ENCODE measurements around the gene HPCAL1.

GRCh38 chr2:10329580-10329879, 26.8 kb downstream of the HPCAL1 start:
- TF ChIP-seq CTCF (IDR thresholded peaks at IDR 0.05) = no peak
- TF ChIP-seq POLR2A (IDR thresholded peaks at IDR 0.05) = no peak
